ENCODE measurements around the gene MACROD1. TPM values are rescaled to one million over a fixed set of nuclear protein-coding genes. Genes with fewer than 3 reads are reported as not detected.
A peak's percentile ranks its signal among the peaks of the same experiment; 100 is the strongest.

MACROD1 gene
- total and polyA plus RNA-seq, 2 of the 13 experiments (the other 11 are each of a cell fraction or from before 2014, with no cell fraction given) = 23.1 to 34.5 TPM

GRCh38 chr11:64185175-64185692 is 19.3 kb upstream of the MACROD1 start (continued):
- TF ChIP-seq, protein P1, sequence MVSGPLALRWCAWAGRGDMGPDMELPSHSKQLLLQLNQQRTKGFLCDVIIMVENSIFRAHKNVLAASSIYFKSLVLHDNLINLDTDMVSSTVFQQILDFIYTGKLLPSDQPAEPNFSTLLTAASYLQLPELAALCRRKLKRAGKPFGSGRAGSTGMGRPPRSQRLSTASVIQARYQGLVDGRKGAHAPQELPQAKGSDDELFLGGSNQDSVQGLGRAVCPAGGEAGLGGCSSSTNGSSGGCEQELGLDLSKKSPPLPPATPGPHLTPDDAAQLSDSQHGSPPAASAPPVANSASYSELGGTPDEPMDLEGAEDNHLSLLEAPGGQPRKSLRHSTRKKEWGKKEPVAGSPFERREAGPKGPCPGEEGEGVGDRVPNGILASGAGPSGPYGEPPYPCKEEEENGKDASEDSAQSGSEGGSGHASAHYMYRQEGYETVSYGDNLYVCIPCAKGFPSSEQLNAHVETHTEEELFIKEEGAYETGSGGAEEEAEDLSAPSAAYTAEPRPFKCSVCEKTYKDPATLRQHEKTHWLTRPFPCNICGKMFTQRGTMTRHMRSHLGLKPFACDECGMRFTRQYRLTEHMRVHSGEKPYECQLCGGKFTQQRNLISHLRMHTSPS (CRISPR knock-in tag; IDR thresholded peaks at IDR 0.05; ENCODE audit: low read depth) = peak; percentile 76
- TF ChIP-seq MBD4 (IDR thresholded peaks at IDR 0.05; ENCODE audit: borderline replicate concordance, low read length) (no peak), ARNTL (CRISPR knock-in tag; IDR thresholded peaks at IDR 0.05) (peak; percentile 95), SIN3A (IDR thresholded peaks at IDR 0.05; ENCODE audit: borderline replicate concordance, low read depth, low read length) (0 out of 2 replicates have a peak, but pooled peaks have one; percentile 16), ZNF792 (CRISPR knock-in tag; IDR thresholded peaks at IDR 0.05) (peak; percentile 40; the same call in 1 of the 2 replicates), ZNF746 (CRISPR knock-in tag; IDR thresholded peaks at IDR 0.05) (peak; percentile 91), ZNF607 (CRISPR knock-in tag; IDR thresholded peaks at IDR 0.05; ENCODE audit: borderline replicate concordance) (peak; percentile 94), THAP8 (CRISPR knock-in tag; IDR thresholded peaks at IDR 0.05; ENCODE audit: borderline replicate concordance) (peak; percentile 89; the same call in 1 of the 2 replicates), PATZ1 (CRISPR knock-in tag; IDR thresholded peaks at IDR 0.05) (peak; percentile 34; the same call in 1 of the 2 replicates), POLR2AphosphoS5 (IDR thresholded peaks at IDR 0.05; ENCODE audit: low read depth, low read length) (peak; percentile 93), ZNF891 (CRISPR knock-in tag; IDR thresholded peaks at IDR 0.05) (peak; percentile 98), ZSCAN20 (CRISPR knock-in tag; IDR thresholded peaks at IDR 0.05; ENCODE audit: borderline replicate concordance) (no peak; the same call in 1 of the 2 replicates), BATF2 (CRISPR knock-in tag; IDR thresholded peaks at IDR 0.05) (peak; percentile 92), GTF2F1 (IDR thresholded peaks at IDR 0.05; ENCODE audit: low read length) (0 out of 2 replicates have a peak, but pooled peaks have one; percentile 50), NCOA2 (CRISPR knock-in tag; IDR thresholded peaks at IDR 0.05) (0 out of 2 replicates have a peak, but pooled peaks have one; percentile 39)
- TF ChIP-seq, protein P2, sequence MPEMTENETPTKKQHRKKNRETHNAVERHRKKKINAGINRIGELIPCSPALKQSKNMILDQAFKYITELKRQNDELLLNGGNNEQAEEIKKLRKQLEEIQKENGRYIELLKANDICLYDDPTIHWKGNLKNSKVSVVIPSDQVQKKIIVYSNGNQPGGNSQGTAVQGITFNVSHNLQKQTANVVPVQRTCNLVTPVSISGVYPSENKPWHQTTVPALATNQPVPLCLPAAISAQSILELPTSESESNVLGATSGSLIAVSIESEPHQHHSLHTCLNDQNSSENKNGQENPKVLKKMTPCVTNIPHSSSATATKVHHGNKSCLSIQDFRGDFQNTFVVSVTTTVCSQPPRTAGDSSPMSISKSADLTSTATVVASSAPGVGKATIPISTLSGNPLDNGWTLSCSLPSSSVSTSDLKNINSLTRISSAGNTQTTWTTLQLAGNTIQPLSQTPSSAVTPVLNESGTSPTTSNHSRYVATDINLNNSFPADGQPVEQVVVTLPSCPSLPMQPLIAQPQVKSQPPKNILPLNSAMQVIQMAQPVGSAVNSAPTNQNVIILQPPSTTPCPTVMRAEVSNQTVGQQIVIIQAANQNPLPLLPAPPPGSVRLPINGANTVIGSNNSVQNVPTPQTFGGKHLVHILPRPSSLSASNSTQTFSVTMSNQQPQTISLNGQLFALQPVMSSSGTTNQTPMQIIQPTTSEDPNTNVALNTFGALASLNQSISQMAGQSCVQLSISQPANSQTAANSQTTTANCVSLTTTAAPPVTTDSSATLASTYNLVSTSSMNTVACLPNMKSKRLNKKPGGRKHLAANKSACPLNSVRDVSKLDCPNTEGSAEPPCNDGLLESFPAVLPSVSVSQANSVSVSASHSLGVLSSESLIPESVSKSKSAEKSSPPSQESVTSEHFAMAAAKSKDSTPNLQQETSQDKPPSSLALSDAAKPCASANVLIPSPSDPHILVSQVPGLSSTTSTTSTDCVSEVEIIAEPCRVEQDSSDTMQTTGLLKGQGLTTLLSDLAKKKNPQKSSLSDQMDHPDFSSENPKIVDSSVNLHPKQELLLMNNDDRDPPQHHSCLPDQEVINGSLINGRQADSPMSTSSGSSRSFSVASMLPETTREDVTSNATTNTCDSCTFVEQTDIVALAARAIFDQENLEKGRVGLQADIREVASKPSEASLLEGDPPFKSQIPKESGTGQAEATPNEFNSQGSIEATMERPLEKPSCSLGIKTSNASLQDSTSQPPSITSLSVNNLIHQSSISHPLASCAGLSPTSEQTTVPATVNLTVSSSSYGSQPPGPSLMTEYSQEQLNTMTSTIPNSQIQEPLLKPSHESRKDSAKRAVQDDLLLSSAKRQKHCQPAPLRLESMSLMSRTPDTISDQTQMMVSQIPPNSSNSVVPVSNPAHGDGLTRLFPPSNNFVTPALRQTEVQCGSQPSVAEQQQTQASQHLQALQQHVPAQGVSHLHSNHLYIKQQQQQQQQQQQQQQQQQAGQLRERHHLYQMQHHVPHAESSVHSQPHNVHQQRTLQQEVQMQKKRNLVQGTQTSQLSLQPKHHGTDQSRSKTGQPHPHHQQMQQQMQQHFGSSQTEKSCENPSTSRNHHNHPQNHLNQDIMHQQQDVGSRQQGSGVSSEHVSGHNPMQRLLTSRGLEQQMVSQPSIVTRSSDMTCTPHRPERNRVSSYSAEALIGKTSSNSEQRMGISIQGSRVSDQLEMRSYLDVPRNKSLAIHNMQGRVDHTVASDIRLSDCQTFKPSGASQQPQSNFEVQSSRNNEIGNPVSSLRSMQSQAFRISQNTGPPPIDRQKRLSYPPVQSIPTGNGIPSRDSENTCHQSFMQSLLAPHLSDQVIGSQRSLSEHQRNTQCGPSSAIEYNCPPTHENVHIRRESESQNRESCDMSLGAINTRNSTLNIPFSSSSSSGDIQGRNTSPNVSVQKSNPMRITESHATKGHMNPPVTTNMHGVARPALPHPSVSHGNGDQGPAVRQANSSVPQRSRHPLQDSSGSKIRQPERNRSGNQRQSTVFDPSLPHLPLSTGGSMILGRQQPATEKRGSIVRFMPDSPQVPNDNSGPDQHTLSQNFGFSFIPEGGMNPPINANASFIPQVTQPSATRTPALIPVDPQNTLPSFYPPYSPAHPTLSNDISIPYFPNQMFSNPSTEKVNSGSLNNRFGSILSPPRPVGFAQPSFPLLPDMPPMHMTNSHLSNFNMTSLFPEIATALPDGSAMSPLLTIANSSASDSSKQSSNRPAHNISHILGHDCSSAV (CRISPR knock-in tag; IDR thresholded peaks at IDR 0.05; ENCODE audit: borderline replicate concordance) = 0 out of 2 replicates have a peak, but pooled peaks have one; percentile 59

All from HepG2 (cell line).